ENCODE measurements around the gene IFITM5.
"Not testable (repeated sequence)": the region's sequence is repeated elsewhere in the genome, so short reads cannot be mapped to it uniquely, and the experiment has no call there.

Gene IFITM5

DNA sequence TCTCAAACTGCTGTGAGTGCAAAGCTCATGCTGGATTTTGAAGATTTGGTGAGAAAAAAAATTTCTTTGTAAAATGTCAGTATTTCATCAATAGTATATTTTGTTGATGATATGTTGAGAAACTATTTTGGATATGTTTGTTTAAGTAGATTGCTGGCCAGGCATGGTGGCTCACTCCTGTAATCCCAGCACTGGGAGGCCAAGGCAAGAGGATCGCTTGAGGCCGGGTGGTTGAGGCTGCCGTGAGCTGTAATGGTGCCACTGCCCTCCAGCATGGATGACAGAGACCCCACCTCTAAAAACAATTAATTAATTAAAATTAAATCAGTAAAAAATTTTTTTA, 28.2 kb upstream of the IFITM5 start:
- DNase-seq: no peak

DNA sequence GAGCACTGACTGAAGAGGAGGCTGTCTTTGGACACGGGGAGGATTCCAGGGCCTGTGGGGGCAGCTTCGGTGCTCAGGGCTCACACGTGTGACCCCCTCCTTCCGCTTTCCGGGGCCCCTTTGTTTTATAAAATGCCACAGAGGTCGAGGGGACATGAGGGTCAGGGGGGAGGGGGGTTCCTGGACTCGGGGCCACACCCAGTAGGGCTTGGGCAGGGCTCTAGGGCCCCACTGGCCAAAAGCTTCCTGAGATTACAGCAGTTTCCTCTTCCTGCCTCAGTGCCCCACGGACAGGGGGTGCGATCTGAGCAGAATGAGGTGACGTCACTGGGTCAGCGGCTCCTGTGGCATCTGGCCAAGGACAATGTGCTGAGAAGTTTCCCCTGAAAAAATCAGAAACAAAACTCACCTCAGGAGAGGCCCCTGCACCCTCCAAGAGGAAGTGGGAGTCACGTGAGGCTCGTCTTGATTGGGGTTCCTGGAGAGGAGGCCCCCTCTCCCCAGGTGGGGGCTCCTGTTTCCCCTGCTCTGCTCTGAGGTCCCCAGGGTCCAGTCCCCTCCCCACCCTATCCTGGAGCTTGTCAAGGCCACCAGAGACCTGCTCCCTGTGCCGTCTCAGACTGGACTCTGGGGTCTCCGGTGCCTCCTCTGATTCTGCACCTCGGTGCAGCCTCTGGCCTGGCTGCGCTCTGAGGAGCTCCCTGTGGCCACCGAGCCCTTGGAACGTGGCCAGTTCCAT, 27.7 kb upstream of the IFITM5 start:
- no peak for DNase-seq

DNA sequence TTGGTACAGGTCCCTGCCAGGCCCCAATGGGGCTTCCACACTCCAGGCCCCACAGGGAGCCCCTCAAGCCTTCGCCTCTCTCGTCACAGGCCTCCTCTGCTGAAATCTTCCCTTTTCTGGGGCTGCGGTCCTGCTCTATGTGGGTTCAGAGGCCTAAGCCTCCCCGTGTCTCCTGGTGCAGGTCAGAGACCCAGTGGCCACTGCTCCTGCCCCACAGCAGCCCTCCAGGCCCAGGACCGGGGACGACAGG, 27.2 kb upstream of the IFITM5 start:
- DNase-seq: no peak

- DNase-seq: no peak
Observed at GRCh38 chr11:325796-326591, 26.7 kb upstream of the IFITM5 start.

DNA sequence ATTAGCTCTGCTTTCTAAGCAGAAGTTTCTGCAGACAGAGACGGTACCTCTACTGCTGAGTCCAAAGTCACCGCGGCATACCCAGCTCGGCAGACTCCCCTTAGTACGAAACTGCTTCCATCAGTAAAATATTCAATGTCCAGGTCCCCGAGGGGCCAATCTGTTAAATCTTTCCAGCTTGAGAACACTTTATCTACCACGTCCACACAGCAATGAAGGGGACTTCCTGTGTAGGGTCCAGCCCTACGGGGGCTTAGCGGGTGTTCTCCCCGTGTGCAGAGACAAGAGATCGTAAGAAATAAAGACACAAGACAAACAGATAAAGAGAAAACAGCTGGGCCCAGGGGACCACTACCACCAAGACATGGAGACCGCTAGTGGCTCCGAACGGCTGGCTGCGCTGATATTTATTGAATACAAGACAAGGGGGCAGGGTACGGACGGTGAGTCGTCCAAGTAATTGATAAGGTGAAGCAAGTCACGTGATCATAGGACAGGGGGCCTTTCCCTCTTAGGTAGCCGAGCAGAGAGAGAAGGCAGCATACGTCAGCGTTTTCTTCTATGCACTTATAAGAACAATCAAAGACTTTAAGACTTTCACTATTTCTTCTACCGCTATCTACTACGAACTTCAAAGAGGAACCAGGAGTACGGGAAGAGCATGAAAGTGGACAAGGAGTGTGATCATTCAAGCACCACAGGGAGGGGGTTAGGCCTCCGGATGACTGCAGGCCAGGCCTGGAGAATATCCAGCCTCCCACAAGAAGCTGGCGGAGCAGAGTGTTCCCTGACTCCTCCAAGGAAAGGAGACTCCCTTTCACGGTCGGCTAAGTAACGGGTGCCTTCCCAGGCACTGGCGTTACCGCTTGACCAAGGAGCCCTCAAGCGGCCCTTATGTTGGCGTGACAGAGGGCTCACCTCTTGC, 25.5 kb upstream of the IFITM5 start:
- not testable (repeated sequence) for DNase-seq

DNA sequence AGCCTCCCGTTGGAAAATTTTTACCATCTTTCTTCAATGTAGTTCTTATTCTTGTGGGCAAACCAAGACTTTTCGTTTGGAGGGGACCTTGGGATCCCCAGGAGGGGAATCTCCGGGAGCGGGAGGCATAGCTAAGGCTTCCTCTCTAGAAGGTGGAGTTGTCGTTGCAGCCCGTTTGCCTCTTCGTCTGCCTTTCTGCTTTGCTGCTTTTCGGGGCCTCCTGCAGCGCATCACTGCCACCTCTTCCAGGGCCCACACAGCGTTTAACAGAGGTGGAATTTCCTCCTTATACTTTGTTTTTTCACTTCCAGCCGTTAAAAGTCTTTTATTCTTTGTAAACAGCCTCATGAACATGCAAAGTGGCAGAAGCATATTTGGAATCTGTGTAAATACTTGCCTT, 24.8 kb upstream of the IFITM5 start:
- DNase-seq: no peak

- not testable (repeated sequence) for DNase-seq
Observed at GRCh38 chr11:319888-320273, 20.6 kb upstream of the IFITM5 start.

DNA sequence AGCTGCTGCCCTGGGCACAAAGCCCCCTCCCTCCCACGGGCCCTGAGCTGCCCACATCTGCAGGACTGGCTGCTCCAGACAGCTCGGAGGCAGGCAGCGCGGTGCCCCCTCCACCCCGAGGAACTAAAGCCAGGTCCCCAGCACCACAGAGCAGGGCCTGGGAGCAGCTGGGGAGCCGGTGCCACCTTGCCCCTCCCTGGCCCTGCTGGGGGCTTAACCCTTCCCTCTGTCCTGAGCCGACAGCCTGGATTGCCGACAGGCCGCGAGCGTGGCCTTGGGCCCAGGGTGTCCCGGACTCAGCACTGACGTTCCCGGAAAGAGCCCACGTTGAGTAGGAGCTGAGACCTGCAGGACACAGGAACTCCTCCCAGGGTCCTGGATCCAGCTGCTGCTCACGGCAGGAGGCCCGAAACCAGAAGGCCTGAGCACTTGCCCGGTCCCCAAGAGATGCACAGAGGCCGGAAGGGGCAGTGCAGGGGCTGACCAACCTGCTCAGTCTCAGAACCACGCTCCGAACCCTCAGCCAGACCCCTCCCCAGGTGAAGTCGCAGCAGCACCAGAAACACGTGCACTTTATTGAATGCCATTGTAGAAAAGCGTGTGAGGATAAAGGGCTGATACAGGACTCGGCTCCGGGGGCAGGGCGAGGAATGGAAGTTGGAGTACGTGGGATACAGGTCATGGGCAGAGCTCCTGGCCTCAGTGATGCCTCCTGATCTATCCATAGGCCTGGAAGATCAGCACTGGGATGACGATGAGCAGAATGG, 20.0 kb upstream of the IFITM5 start:
- not testable (repeated sequence) for DNase-seq

GRCh38 chr11:318405-319120, 19.2 kb upstream of the IFITM5 start:
- not testable (repeated sequence) for DNase-seq

- not testable (repeated sequence) for DNase-seq
Observed at GRCh38 chr11:317668-318404, 18.5 kb upstream of the IFITM5 start.

DNA sequence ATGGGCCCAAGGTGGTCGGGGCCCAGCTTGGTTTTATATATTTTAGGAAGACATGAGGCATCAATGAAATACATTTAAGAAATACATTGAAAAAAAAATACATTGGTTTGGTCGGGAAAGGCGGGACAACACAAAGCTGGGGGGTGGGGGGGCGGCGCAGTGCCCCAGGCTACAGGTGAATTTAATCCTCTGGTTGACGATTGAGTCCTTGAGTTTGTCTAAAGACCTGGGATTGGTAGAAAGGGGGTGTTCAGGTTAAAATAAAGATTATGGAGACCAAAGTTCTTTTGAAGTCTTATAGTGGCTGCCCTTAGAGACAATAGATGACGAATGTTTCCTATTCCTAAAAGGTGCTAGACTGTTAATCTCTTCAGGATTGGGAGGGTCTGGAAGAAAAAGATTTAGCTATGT, 17.6 kb upstream of the IFITM5 start:
- no peak for DNase-seq

GRCh38 chr11:316031-316701, 16.8 kb upstream of the IFITM5 start:
- DNase-seq: no peak

DNA sequence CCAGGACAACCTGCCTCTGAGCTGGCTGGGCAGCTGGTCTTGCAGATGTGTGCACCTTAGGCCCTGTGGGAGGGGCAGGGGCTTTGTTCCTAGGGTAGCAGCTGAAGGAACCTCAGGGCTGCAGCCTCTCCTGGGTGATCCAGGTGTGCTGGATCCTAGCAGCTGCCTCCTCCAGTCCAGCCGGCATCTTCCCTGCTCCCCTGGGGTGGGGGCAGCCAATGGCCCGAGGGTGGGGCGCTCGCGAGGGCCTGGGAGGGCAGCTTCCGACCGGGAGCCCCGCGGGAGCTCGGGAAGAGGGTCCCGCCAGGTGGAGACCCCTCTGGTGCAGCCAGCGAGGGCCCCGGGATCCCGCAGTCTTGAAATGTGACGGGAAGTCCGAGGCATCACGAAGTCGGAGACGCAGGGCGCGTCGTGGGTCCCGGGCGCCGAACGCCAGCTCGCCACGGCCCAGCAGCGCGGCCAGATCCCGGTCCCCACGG, 16.2 kb upstream of the IFITM5 start:
- DNase-seq: no peak

DNA sequence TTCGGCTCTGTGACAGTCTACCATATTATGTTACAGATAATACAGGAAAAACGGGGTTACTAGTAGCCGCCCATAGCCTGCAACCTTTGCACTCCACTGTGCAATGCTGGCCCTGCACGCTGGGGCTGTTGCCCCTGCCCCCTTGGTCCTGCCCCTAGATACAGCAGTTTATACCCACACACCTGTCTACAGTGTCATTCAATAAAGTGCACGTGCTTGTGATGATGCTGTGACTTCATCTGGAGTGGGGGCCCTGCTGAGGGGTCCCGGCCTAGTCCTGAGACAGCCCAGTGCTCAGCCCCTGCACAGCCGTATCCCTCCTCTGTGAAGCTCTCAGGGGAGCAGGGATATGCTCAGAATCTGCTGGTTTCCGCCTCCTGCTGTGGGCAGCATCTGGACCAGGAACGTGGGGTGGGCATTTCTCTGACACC, 15.7 kb upstream of the IFITM5 start:
- no peak for DNase-seq

DNA sequence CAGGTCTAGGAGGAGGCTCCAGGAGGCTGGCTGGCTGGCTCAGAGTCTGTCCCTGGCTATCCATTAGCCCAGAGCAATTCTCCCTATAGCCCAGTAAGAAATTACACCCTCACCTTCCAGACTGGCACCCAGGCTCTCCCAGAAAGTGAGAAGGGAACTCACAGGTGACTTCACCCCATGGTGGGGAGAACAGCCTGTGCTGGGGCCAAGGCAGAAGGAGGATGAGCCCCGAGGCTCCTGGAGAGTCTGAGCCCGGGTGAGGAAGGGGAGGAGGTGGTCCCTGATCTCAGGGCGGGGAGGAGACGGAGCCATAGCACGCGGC, 15.2 kb upstream of the IFITM5 start:
- not testable (repeated sequence) for DNase-seq

- DNase-seq: peak; percentile 29
Observed at GRCh38 chr11:313787-314553, 14.6 kb upstream of the IFITM5 start, which contains the start of gene IFITM1. IFITM1 (plus strand) TSS chr11:314040; CDS start chr11:314171, 131 bp downstream.

DNA sequence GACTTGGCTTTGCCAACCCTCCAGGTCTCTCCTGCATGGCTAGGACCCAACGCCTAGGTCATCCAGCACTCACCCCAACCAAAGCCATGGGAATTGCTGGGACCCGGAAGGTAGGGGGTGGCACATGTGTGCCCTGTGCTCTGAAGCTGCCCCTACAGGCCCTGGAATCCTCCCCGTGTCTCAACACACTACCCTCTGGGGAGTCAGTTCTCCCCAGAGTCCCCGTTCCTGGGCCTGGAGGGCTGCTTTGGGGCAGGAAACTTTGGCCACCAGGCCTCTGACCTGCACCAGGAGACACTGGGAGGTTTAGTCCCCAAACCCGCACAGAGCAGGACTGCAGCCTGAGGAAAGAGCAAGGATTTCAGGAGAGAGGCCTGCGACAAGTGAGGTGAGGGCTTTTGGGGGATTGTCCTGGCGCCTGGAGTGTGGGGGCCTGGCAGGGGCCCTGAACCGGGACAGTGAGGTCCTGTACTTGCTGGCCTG, 14.0 kb upstream of the IFITM5 start:
- no peak for DNase-seq

- DNase-seq: no peak
Observed at GRCh38 chr11:312092-312816, 12.9 kb upstream of the IFITM5 start.

Measured in NCI-H226 (cell line).